Thyroid gland (tissue), 4 donors: Measurements from ENCODE around the gene REPS1. TPM values are rescaled to one million over a fixed set of nuclear protein-coding genes. Genes with fewer than 3 reads are reported as not detected.
"Not testable (repeated sequence)": the region's sequence is repeated elsewhere in the genome, so short reads cannot be mapped to it uniquely, and the experiment has no call there.

Experiments
- DNase-seq, 2 donors: peaks; one replicate each; pipeline ENCODE4 v3.0.0-alpha.2; 2019
- H3K27ac ChIP-seq, 3 donors: fragments of 200-600 bp; sonication (generic); 1 replicate in 2 of 3; 2 replicates in 1 of 3; pipeline ENCODE4 v1.5.1; 2016 to 2019; ENCODE audit warnings: mild to moderate bottlenecking in 1 of 3, moderate library complexity in 1 of 3
- H3K27me3 ChIP-seq: fragments of 200-600 bp; sonication (generic); one replicate; pipeline ENCODE4 v1.5.1; 2019
- H3K36me3 ChIP-seq, 2 donors: fragments of 200-600 bp; sonication (generic); one replicate each; pipeline ENCODE4 v1.5.1; 2016 to 2019
- H3K4me1 ChIP-seq, 2 donors: fragments of 200-600 bp; sonication (generic); one replicate each; pipeline ENCODE4 v1.5.1; 2017 to 2019
- H3K4me3 ChIP-seq, 3 donors: fragments of 200-600 bp; sonication (generic); replicated peaks in 1 of 3; 1 replicate in 2 of 3; 2 replicates in 1 of 3; pipeline ENCODE4 v1.5.1; 2016; ENCODE audit warnings: mild to moderate bottlenecking in 1 of 3
- H3K9me3 ChIP-seq: fragments of 200-600 bp; sonication (generic); one replicate; pipeline ENCODE4 v1.5.1; 2017
- POLR2A ChIP-seq, 2 donors: fragments of 450-650 bp; IDR thresholded peaks; one replicate each; pipeline ENCODE4 v1.6.1; 2017; ENCODE audit warnings: antibody characterized with exemption in 2 of 2, mild to moderate bottlenecking in 2 of 2, moderate library complexity in 1 of 2
- whole genome bisulfite sequencing, 2 donors: methylation state at CpG; one replicate each; pipeline ENCODE4 v1.1.5; 2017; 5-methylcytosine and 5-hydroxymethylcytosine counted together
- intact Hi-C: fragments of 100-400 bp; cut with DNase I; formaldehyde crosslinking; loops from one replicate; pipeline ENCODE4 v1.15.1; 2023
- total RNA-seq, 4 donors: library from RNA; depleted of rRNA; stranded (reverse); fragments of >200 nt; gene quantifications; one replicate each; pipeline ENCODE4 v1.2.3, GENCODE V29; 2016
- TF ChIP-seq, protein P1 (sequence below), 6 experiments: fragments of 200-600 bp in 3 of 6; fragments of 450-650 bp in 3 of 6; sonication (generic) in 3 of 6; IDR thresholded peaks; one replicate each; pipeline ENCODE4 v1.5.1; 2016 to 2019; ENCODE audit warnings: antibody characterized with exemption in 6 of 6, mild to moderate bottlenecking in 2 of 6, inconsistent platforms in 1 of 6, moderate library complexity in 1 of 6

The REPS1 gene
- total RNA-seq, 4 donors from 2014 or later: 51.5 to 93.9 (median 66.1) TPM

DNA sequence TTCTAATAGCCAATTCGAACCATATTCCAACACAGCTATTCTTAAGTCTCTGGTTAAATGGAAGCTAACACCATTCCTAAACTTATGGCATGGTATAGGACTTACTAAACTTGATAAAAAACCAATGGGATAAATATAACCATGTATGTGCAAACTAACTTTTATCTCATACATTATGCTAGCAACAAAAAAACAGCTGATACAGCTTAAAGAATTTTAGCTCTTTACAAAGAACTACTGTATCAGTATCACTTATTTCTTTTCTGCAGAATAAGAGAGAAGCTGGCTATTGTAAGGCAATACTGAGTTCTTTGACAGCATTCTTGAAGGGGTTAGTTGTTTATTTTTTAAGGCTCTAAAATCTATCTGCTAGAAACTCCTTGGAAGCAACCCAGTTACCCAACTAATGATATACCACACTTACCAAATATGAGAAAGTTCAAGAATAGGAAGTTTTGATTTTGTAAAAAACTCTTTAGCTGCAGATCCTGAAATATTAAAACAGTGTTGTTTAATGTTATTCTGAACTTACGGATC lies 44.9 kb downstream of the REPS1 start:
- H3K27me3 ChIP-seq: no peaks in the 10 kb centered on the region
- WGBS, 2 donors: 97 to 98% methylated on average over 2 of the region's 2 CpGs
- TF ChIP-seq, protein P1, sequence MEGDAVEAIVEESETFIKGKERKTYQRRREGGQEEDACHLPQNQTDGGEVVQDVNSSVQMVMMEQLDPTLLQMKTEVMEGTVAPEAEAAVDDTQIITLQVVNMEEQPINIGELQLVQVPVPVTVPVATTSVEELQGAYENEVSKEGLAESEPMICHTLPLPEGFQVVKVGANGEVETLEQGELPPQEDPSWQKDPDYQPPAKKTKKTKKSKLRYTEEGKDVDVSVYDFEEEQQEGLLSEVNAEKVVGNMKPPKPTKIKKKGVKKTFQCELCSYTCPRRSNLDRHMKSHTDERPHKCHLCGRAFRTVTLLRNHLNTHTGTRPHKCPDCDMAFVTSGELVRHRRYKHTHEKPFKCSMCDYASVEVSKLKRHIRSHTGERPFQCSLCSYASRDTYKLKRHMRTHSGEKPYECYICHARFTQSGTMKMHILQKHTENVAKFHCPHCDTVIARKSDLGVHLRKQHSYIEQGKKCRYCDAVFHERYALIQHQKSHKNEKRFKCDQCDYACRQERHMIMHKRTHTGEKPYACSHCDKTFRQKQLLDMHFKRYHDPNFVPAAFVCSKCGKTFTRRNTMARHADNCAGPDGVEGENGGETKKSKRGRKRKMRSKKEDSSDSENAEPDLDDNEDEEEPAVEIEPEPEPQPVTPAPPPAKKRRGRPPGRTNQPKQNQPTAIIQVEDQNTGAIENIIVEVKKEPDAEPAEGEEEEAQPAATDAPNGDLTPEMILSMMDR (IDR thresholded peaks at IDR 0.05): no peak
- no peak for TF ChIP-seq POLR2A (IDR thresholded peaks at IDR 0.05)
- H3K4me3 ChIP-seq: no peak overlapping the region
- no peak overlapping the region for H3K27ac ChIP-seq
- H3K4me1 ChIP-seq: no peaks in the 10 kb centered on the region
- intact Hi-C loops: no loop called here
- DNase-seq: no peak
- H3K9me3 ChIP-seq: no peaks in the 10 kb centered on the region
- H3K36me3 ChIP-seq: peaks cover 0 to 4% of the 10 kb centered on the region in 2 donors

DNA sequence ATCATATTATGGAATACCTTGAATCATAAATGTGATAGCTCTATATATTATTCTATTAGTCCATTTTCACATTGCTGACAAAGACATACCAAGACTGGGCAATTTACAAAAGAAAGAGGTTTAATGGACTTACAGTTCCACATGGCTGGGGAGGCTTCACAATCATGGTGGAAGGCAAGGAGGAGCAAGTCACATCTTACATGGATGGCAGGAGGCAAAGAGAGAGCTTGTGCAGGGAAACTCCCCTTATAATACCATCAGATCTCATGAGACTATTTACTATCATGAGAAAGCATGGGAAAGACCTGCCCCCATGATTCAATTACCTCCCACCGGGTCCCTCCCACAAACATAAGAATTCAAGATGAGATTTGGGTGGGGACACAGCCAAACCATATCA lies 51.2 kb downstream of the REPS1 start:
- intact Hi-C loops, DNase-seq, H3K27me3 ChIP-seq, H3K4me1 ChIP-seq, H3K4me3 ChIP-seq, H3K27ac ChIP-seq, H3K36me3 ChIP-seq, H3K9me3 ChIP-seq: not testable (repeated sequence)
- WGBS, 2 donors: 92 to 97% methylated on average over 1 of the region's 1 CpG

DNA sequence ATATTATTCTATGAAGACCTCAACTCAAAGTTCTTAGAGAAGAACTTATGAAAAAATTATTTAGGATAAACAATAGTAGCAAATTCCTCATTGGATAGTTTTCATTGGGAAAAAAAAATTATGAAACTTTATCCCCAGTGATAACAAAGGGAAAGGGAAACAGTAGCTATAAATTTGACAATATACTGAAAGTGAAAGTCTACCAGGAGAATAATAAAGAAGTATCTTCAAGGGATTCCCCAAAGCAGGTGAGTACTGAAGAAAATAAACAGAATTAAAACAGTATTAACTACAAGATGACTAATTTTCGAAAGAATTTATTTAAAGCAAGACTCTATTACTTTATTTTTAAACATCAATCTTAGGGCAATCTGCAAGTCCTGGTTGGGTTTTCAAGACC lies 56.4 kb downstream of the REPS1 start:
- Histone ChIP-seq H3K9me3 (no peaks in the 10 kb centered on the region), H3K27me3 (no peaks in the 10 kb centered on the region), H3K4me3 (no peak overlapping the region), H3K4me1 (no peaks in the 10 kb centered on the region), H3K27ac (no peak overlapping the region), H3K36me3 (peaks cover 0 to 11% of the 10 kb centered on the region in 2 donors)
- intact Hi-C loops: no loop called here
- no peak for DNase-seq
- TF ChIP-seq, protein P1 (IDR thresholded peaks at IDR 0.05): no peak
- no peak for TF ChIP-seq POLR2A (IDR thresholded peaks at IDR 0.05)
- 88 to 98% methylated on average over 1 of the region's 1 CpG for WGBS, 2 donors

GRCh38 chr6:138926579-138926978 lies 61.5 kb downstream of the REPS1 start:
- TF ChIP-seq, protein P1 (IDR thresholded peaks at IDR 0.05): no peak
- TF ChIP-seq POLR2A (IDR thresholded peaks at IDR 0.05): no peak
- no peaks in the 10 kb centered on the region for H3K27me3 ChIP-seq
- DNase-seq: no peak
- peaks cover 0 to 11% of the 10 kb centered on the region in 2 donors for H3K36me3 ChIP-seq
- 94% methylated on average over 3 of the region's 3 CpGs for whole genome bisulfite sequencing, 2 donors
- no peaks in the 10 kb centered on the region for H3K9me3 ChIP-seq
- no peaks in the 10 kb centered on the region for H3K4me1 ChIP-seq
- H3K4me3 ChIP-seq: no peak overlapping the region
- intact Hi-C loops: no loop called here
- no peak overlapping the region for H3K27ac ChIP-seq

DNA sequence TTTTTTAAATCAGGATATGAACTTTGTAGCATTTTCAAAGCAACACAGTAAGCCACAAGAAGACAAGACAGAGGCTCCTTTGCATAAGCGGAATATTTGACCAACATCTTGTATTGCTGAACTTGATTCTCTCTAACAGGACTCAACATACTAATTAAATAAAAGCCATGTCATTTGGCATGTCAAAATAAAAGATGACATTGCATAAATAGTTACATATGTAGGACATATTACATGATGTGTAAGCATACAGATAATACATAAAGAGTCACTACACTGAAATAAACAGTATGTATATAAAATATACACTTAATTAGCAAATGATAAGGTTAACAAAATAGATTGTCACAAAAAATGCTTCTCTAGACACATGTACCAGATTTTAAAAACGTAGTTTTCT lies 62.2 kb downstream of the REPS1 start:
- Histone ChIP-seq H3K27me3 (no peaks in the 10 kb centered on the region), H3K9me3 (no peaks in the 10 kb centered on the region), H3K36me3 (peaks cover 0 to 11% of the 10 kb centered on the region in 2 donors), H3K27ac (no peak overlapping the region), H3K4me3 (no peak overlapping the region), H3K4me1 (no peaks in the 10 kb centered on the region)
- intact Hi-C loops: no loop called here
- WGBS, 2 donors: 90 to 93% methylated on average over 2 of the region's 2 CpGs
- no peak for DNase-seq
- TF ChIP-seq POLR2A (IDR thresholded peaks at IDR 0.05): no peak
- TF ChIP-seq, protein P1 (IDR thresholded peaks at IDR 0.05): no peak

- Histone ChIP-seq H3K9me3 (no peaks in the 10 kb centered on the region), H3K27me3 (no peaks in the 10 kb centered on the region), H3K4me1 (no peaks in the 10 kb centered on the region), H3K27ac (no peak overlapping the region), H3K36me3 (peaks cover 1 to 4% of the 10 kb centered on the region in 2 donors), H3K4me3 (no peak overlapping the region)
- intact Hi-C loops: no loop called here
- TF ChIP-seq, protein P1 (IDR thresholded peaks at IDR 0.05): no peak
- TF ChIP-seq POLR2A (IDR thresholded peaks at IDR 0.05): no peak
- DNase-seq: no peak
Measured at GRCh38 chr6:138923561-138923960, 64.5 kb downstream of the REPS1 start.
